ENCODE measurements around the gene FBXO40. TPM values are rescaled to one million over a fixed set of nuclear protein-coding genes. Genes with fewer than 3 reads are reported as not detected.

The FBXO40 gene
- total RNA-seq, 3 donors from 2014 or later (not counting 1 experiment from before 2014, with no cell fraction given), result not detected

DNA sequence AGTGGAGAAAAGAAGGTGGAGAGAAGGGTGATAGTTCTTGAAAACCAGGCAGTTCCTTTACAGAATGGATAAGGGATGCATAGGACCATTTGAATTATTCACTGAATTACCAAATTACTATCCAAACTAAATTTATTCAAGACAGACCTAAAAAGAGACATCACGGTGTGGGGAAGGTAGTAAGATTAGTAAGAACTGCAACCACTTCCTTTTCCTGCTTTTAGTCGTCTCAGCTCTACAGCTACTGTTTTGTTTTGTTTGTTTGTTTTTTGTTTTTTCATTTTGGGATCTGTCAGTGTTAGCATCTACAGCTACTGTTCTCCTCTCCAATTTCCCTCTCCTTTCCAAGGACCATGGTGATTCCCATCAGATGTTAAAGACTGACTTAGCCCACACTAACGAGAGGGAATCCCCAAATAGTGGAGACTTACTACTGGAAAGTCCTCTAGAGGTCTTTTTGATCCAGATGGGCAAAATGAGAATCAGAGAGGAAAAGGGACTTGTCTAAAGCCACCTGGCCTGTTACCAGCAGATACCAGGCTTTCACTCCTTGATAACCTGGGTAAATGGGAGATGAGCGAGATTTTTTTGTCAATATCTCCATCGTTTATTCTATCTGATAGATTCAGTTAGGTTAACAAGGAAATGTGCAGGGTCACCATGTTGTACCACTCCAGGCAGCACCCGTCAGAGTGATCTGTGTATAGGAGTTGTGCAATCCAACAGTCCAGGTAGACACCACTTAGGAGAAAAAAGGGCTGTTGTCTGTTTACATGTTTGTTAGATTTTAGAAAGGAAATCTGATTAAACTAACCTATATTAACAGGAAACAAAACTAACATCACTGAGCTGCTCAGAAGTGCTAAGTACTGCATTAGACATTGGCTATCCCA is 61.6 kb downstream of the FBXO40 start:
- peaks cover 69% of the 10 kb centered on the region for H3K36me3 ChIP-seq (ENCODE audit: control insufficient read depth, insufficient read depth, low read length)
- peak overlapping the region; percentile 74 for H3K27ac ChIP-seq (ENCODE audit: low read length)
- no peaks in the 10 kb centered on the region for H3K27me3 Mint-ChIP-seq (ENCODE audit: low read depth in 2 of 2)
- TF ChIP-seq, protein P1, sequence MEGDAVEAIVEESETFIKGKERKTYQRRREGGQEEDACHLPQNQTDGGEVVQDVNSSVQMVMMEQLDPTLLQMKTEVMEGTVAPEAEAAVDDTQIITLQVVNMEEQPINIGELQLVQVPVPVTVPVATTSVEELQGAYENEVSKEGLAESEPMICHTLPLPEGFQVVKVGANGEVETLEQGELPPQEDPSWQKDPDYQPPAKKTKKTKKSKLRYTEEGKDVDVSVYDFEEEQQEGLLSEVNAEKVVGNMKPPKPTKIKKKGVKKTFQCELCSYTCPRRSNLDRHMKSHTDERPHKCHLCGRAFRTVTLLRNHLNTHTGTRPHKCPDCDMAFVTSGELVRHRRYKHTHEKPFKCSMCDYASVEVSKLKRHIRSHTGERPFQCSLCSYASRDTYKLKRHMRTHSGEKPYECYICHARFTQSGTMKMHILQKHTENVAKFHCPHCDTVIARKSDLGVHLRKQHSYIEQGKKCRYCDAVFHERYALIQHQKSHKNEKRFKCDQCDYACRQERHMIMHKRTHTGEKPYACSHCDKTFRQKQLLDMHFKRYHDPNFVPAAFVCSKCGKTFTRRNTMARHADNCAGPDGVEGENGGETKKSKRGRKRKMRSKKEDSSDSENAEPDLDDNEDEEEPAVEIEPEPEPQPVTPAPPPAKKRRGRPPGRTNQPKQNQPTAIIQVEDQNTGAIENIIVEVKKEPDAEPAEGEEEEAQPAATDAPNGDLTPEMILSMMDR (IDR thresholded peaks at IDR 0.05), result no peak
- intact Hi-C loops (cut with micrococcal nuclease), result no loop called here
- no peak overlapping the region for H3K4me3 ChIP-seq (ENCODE audit: low read length)
- DNase-seq (peak in 1 of 2 donors; percentile 47), ATAC-seq (peak; percentile 67 to 71 (median 70))
- peaks cover 39% of the 10 kb centered on the region for H3K4me1 ChIP-seq (ENCODE audit: control insufficient read depth, insufficient read depth, low read length)
- peak overlapping the region; percentile 88 to 91 for H3K27ac Mint-ChIP-seq
- H3K27me3 ChIP-seq (ENCODE audit: control insufficient read depth, insufficient read depth, low read length), result no peaks in the 10 kb centered on the region
- H3K4me3 Mint-ChIP-seq, result peak overlapping the region; percentile 61
- H3K9me3 Mint-ChIP-seq, result no peaks in the 10 kb centered on the region
- WGBS (ENCODE audit: insufficient coverage), result 80% methylated on average over 4 of the region's 6 CpGs
- H3K36me3 Mint-ChIP-seq, result peaks cover 15% of the 10 kb centered on the region
- peaks cover 66 to 68% of the 10 kb centered on the region in 2 donors for H3K4me1 Mint-ChIP-seq
- H3K9me3 ChIP-seq (ENCODE audit: control insufficient read depth, insufficient read depth, low read length), result no peaks in the 10 kb centered on the region

DNA sequence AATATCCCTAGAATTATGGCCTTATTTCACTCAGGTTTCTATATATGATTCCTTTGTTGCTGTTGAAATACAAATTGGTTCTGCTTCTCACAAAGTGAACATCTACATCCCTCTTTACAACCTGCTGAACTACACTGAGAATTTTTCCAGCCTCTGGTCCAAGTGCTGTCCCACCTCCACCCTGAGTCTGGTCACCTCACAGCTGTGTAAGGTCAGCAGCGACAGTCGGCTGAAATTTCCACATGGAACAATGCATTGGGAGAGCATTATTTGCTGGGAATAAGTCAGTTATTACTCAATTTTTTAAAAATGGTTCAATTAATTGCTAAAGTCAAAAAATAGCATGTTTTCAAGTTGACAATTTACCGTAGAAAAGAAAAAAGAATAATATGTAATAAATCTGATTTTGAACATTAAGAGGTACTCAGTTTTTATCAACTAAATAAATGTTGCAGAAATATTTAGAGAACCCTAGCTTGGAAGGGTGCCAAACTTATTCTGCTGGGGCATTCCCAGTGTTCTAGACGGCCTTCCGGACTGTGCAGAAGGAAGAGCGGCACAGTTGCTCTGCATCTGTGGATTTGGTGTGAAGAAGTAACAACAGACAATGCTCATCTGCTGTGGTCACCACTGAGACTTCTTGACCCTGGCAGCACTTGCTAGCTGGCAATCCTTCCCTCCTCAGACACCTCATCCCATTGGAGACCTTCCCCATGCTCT is 65.7 kb downstream of the FBXO40 start:
- no peaks in the 10 kb centered on the region for H3K27me3 ChIP-seq (ENCODE audit: control insufficient read depth, insufficient read depth, low read length)
- Mint-ChIP-seq H3K9me3 (no peaks in the 10 kb centered on the region), H3K27me3 (ENCODE audit: low read depth in 2 of 2) (no peaks in the 10 kb centered on the region), H3K4me1 (peaks cover 68 to 69% of the 10 kb centered on the region in 2 donors), H3K36me3 (peaks cover 15% of the 10 kb centered on the region), H3K4me3 (peak overlapping the region; percentile 96), H3K27ac (peak overlapping the region; percentile 97 to 99)
- peaks cover 35% of the 10 kb centered on the region for H3K36me3 ChIP-seq (ENCODE audit: control insufficient read depth, insufficient read depth, low read length)
- H3K9me3 ChIP-seq (ENCODE audit: control insufficient read depth, insufficient read depth, low read length), result no peaks in the 10 kb centered on the region
- TF ChIP-seq, protein P1 (IDR thresholded peaks at IDR 0.05), result no peak
- H3K4me3 ChIP-seq (ENCODE audit: low read length), result peak overlapping the region; percentile 77
- intact Hi-C loops (cut with micrococcal nuclease), result no loop called here
- DNase-seq (peak in 1 of 2 donors; percentile 11), ATAC-seq (no peak)
- WGBS (ENCODE audit: insufficient coverage), result 98% methylated on average over 5 of the region's 6 CpGs
- peaks cover 47% of the 10 kb centered on the region for H3K4me1 ChIP-seq (ENCODE audit: control insufficient read depth, insufficient read depth, low read length)
- peak overlapping the region; percentile 94 for H3K27ac ChIP-seq (ENCODE audit: low read length)

DNA sequence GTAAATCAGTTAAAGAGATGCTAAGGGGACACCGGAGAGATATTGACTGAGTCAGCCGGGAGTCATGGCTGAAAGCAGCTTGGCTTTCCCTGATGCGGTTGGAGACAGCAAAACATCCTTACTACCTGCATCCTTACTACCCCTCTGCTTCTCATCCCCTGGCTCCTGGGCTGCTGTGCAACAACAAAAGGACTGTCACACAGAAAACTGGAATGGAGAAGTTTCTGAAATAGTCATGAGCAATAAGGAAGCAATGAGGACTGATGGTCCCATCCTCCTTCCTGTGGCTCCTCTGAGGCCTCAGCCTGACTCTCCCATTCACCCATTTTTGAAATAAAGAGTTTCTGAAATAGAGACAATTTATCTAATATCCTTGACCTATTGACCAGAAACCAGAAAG is 66.4 kb downstream of the FBXO40 start:
- DNase-seq (peak in 1 of 2 donors; percentile 6), ATAC-seq (no peak)
- H3K4me3 ChIP-seq (ENCODE audit: low read length), result peak overlapping the region; percentile 77
- no peaks in the 10 kb centered on the region for H3K27me3 Mint-ChIP-seq (ENCODE audit: low read depth in 2 of 2)
- H3K27me3 ChIP-seq (ENCODE audit: control insufficient read depth, insufficient read depth, low read length), result no peaks in the 10 kb centered on the region
- peaks cover 45% of the 10 kb centered on the region for H3K4me1 ChIP-seq (ENCODE audit: control insufficient read depth, insufficient read depth, low read length)
- no peaks in the 10 kb centered on the region for H3K9me3 ChIP-seq (ENCODE audit: control insufficient read depth, insufficient read depth, low read length)
- peaks cover 22% of the 10 kb centered on the region for H3K36me3 Mint-ChIP-seq
- H3K4me3 Mint-ChIP-seq, result peak overlapping the region; percentile 96
- TF ChIP-seq, protein P1 (IDR thresholded peaks at IDR 0.05), result no peak
- intact Hi-C loops (cut with micrococcal nuclease), result no loop called here
- peaks cover 42% of the 10 kb centered on the region for H3K36me3 ChIP-seq (ENCODE audit: control insufficient read depth, insufficient read depth, low read length)
- peak overlapping the region; percentile 97 to 99 for H3K27ac Mint-ChIP-seq
- H3K4me1 Mint-ChIP-seq, result peaks cover 61 to 62% of the 10 kb centered on the region in 2 donors
- no peaks in the 10 kb centered on the region for H3K9me3 Mint-ChIP-seq
- 78% methylated on average over 3 of the region's 3 CpGs for WGBS (ENCODE audit: insufficient coverage)
- H3K27ac ChIP-seq (ENCODE audit: low read length), result peak overlapping the region; percentile 94
